ENCODE data around the gene RNF41.
"Not testable (repeated sequence)": the region's sequence is repeated elsewhere in the genome, so short reads cannot be mapped to it uniquely, and the experiment has no call there.

RNF41 gene

GRCh38 chr12:56221757-56222530 lies at the start of gene RNF41:
Gene RNF41, minus strand, starts transcription at chr12:56221922. Its CDS starts 7,875 bp downstream, at chr12:56214047.
- peak; percentile 95 for DNase-seq (ENCODE audit: low spot score)

- DNase-seq (ENCODE audit: low spot score) = peak; percentile 63
These were observed 49.3 kb upstream of the RNF41 start for GRCh38 chr12:56271031-56271430.

- DNase-seq (ENCODE audit: low spot score) = no peak
These were observed 45.8 kb upstream of the RNF41 start for GRCh38 chr12:56267443-56268071.

GRCh38 chr12:56266693-56267442 lies 45.1 kb upstream of the RNF41 start, which contains the start of gene COQ10A:
Gene COQ10A, plus strand, starts transcription at chr12:56266942. Its CDS starts 177 bp downstream, at chr12:56267119.
- peak; percentile 97 for DNase-seq (ENCODE audit: low spot score)

- DNase-seq (ENCODE audit: low spot score) = not testable (repeated sequence)
These were observed 44.5 kb upstream of the RNF41 start for GRCh38 chr12:56266068-56266692.

GRCh38 chr12:56262955-56263354 lies 41.2 kb upstream of the RNF41 start:
- DNase-seq (ENCODE audit: low spot score) = not testable (repeated sequence)

GRCh38 chr12:56261503-56262232 lies 39.9 kb upstream of the RNF41 start:
- peak; percentile 80 for DNase-seq (ENCODE audit: low spot score)

- no peak for DNase-seq (ENCODE audit: low spot score)
These were observed 39.2 kb upstream of the RNF41 start for GRCh38 chr12:56260921-56261320.

GRCh38 chr12:56260380-56260779 lies 38.7 kb upstream of the RNF41 start:
- no peak for DNase-seq (ENCODE audit: low spot score)

- no peak for DNase-seq (ENCODE audit: low spot score)
These were observed 37.1 kb upstream of the RNF41 start for GRCh38 chr12:56258820-56259183.

- DNase-seq (ENCODE audit: low spot score) = peak; percentile 95
These were observed 36.5 kb upstream of the RNF41 start, which contains the start of gene ANKRD52 for GRCh38 chr12:56258068-56258819. Gene ANKRD52, minus strand, starts transcription at chr12:56258384. Its CDS starts 115 bp downstream, at chr12:56258269.

GRCh38 chr12:56257491-56258067 lies 35.9 kb upstream of the RNF41 start:
- peak; percentile 61 for DNase-seq (ENCODE audit: low spot score)

GRCh38 chr12:56257071-56257470 lies 35.3 kb upstream of the RNF41 start:
- DNase-seq (ENCODE audit: low spot score) = no peak

GRCh38 chr12:56256326-56256960 lies 34.7 kb upstream of the RNF41 start:
- DNase-seq (ENCODE audit: low spot score) = no peak

- DNase-seq (ENCODE audit: low spot score) = no peak
These were observed 33.9 kb upstream of the RNF41 start for GRCh38 chr12:56255671-56256070.

GRCh38 chr12:56253091-56253490 lies 31.4 kb upstream of the RNF41 start:
- DNase-seq (ENCODE audit: low spot score) = no peak

GRCh38 chr12:56252649-56253048 lies 30.9 kb upstream of the RNF41 start:
- no peak for DNase-seq (ENCODE audit: low spot score)

- DNase-seq (ENCODE audit: low spot score) = no peak
These were observed 27.0 kb upstream of the RNF41 start for GRCh38 chr12:56248711-56249110.

- no peak for DNase-seq (ENCODE audit: low spot score)
These were observed 26.2 kb upstream of the RNF41 start for GRCh38 chr12:56247923-56248322.

GRCh38 chr12:56244494-56244893 lies 22.8 kb upstream of the RNF41 start:
- no peak for DNase-seq (ENCODE audit: low spot score)

Measured in AG08396 (cell line).